WTC11 (cell line): Measurements from ENCODE around the gene RNF150. TPM values are rescaled to one million over a fixed set of nuclear protein-coding genes. Genes with fewer than 3 reads are reported as not detected.

ENCODE experiments used
- ATAC-seq: fragments of 200-7000 bp; cut with Tn5 transposase; 2 replicates; pipeline ENCODE4 v1.10.0; 2021; ENCODE audit warnings: mild to moderate bottlenecking, moderate library complexity
- CTCF ChIA-PET: fragments of 300-600 bp; sonication (Branson Sonifier 250); formaldehyde crosslinking; loops from one replicate; lab custom pipeline; 2021; ENCODE audit warnings: antibody characterized with exemption; lab: Charles Lee
- POLR2A ChIA-PET: fragments of 350-600 bp; sonication (Branson Sonifier 250); formaldehyde crosslinking; loops from one replicate; lab custom pipeline; 2021; ENCODE audit warnings: antibody characterized with exemption; lab: Charles Lee
- DNase-seq: peaks from one replicate; pipeline ENCODE4 v3.0.0; 2021; ENCODE audit warnings: low spot score
- H3K27ac Mint-ChIP-seq: 2 replicates; pipeline ENCODE4 v1.8.0; 2021; ENCODE audit warnings: mixed read lengths
- H3K27me3 Mint-ChIP-seq: 2 replicates; pipeline ENCODE4 v1.8.0; 2021; ENCODE audit warnings: low read depth, mild to moderate bottlenecking, moderate library complexity, mixed read lengths
- H3K36me3 Mint-ChIP-seq: 2 replicates; pipeline ENCODE4 v1.8.0; 2021; ENCODE audit warnings: mixed read lengths
- H3K4me1 Mint-ChIP-seq: 2 replicates; pipeline ENCODE4 v1.8.0; 2022; ENCODE audit warnings: mixed read lengths
- H3K4me3 Mint-ChIP-seq: 2 replicates; pipeline ENCODE4 v1.8.0; 2021; ENCODE audit warnings: mild to moderate bottlenecking, moderate library complexity, mixed read lengths
- H3K9me3 Mint-ChIP-seq: 2 replicates; pipeline ENCODE4 v1.8.0; 2021; ENCODE audit warnings: mixed read lengths
- CREM ChIP-seq: sonication (generic); formaldehyde crosslinking; IDR thresholded peaks from 2 replicates; pipeline ENCODE4 v1.8.1; 2022; ENCODE audit warnings: mild to moderate bottlenecking, missing genetic modification reagents, moderate library complexity
- ETV6 ChIP-seq: sonication (generic); formaldehyde crosslinking; IDR thresholded peaks from 2 replicates; pipeline ENCODE4 v1.8.1; 2022; ENCODE audit warnings: mild to moderate bottlenecking, missing genetic modification reagents
- GTF2I ChIP-seq: fragments of 250-450 bp; sonication (Bioruptor Pico); conservative IDR thresholded peaks from 2 replicates; pipeline ENCODE4 v1.4.0; 2021; ENCODE audit warnings: mild to moderate bottlenecking
- NFATC4 ChIP-seq: fragments of 250-450 bp; sonication (Bioruptor Pico); IDR thresholded peaks from 2 replicates; pipeline ENCODE4 v1.9.0; 2021; ENCODE audit warnings: mild to moderate bottlenecking
- PRRX2 ChIP-seq: fragments of 250-450 bp; sonication (Bioruptor Pico); IDR thresholded peaks from 2 replicates; pipeline ENCODE4 v1.8.0; 2021; ENCODE audit warnings: mild to moderate bottlenecking
- SMAD3 ChIP-seq: sonication (generic); formaldehyde crosslinking; IDR thresholded peaks from 2 replicates; pipeline ENCODE4 v1.8.0; 2022; ENCODE audit warnings: missing genetic modification reagents, mild to moderate bottlenecking, borderline replicate concordance
- ZBTB21 ChIP-seq: sonication (generic); formaldehyde crosslinking; IDR thresholded peaks from 2 replicates; pipeline ENCODE4 v1.8.1; 2023; ENCODE audit warnings: mild to moderate bottlenecking, missing genetic modification reagents, borderline replicate concordance
- ZNF121 ChIP-seq: sonication (generic); formaldehyde crosslinking; IDR thresholded peaks from 2 replicates; pipeline ENCODE4 v1.8.0; 2023; ENCODE audit warnings: missing genetic modification reagents
- ZNF317 ChIP-seq: sonication (generic); formaldehyde crosslinking; IDR thresholded peaks from 2 replicates; pipeline ENCODE4 v1.8.1; 2023; ENCODE audit warnings: low read depth, mild to moderate bottlenecking, moderate library complexity, missing genetic modification reagents, borderline replicate concordance
- ZNF396 ChIP-seq: fragments of 250-450 bp; sonication (Bioruptor Pico); IDR thresholded peaks from 2 replicates; pipeline ENCODE4 v1.8.0; 2021; ENCODE audit warnings: mild to moderate bottlenecking, moderate library complexity, borderline replicate concordance
- ZNF423 ChIP-seq: fragments of 250-450 bp; sonication (Bioruptor Pico); IDR thresholded peaks from 2 replicates; pipeline ENCODE4 v2.1.2; 2022; ENCODE audit warnings: mild to moderate bottlenecking, moderate library complexity
- total RNA-seq: library from RNA; stranded (reverse); gene quantifications from 3 replicates; pipeline ENCODE4 v1.2.3, GENCODE V29; 2021
- TF ChIP-seq, protein P1 (sequence below): fragments of 250-450 bp; sonication (Bioruptor Pico); conservative IDR thresholded peaks from 2 replicates; pipeline ENCODE4 v1.9.0; 2021; ENCODE audit warnings: mild to moderate bottlenecking
- TF ChIP-seq, protein P2 (sequence below): fragments of 250-450 bp; sonication (Bioruptor Pico); IDR thresholded peaks from 2 replicates; pipeline ENCODE4 v1.8.0; 2021; ENCODE audit warnings: mild to moderate bottlenecking
- TF ChIP-seq, protein P3 (sequence below): sonication (generic); formaldehyde crosslinking; IDR thresholded peaks from 2 replicates; pipeline ENCODE4 v1.8.1; 2023; ENCODE audit warnings: mild to moderate bottlenecking, missing genetic modification reagents, moderate library complexity
- TF ChIP-seq, protein P4 (sequence below): fragments of 200-600 bp; IDR thresholded peaks from 2 replicates; pipeline ENCODE4 v1.8.0; 2022; ENCODE audit warnings: antibody characterized with exemption
- TF ChIP-seq, protein P5 (sequence below): sonication (generic); formaldehyde crosslinking; IDR thresholded peaks from 2 replicates; pipeline ENCODE4 v1.8.1; 2023; ENCODE audit warnings: mild to moderate bottlenecking, missing genetic modification reagents, moderate library complexity
- TF ChIP-seq, protein P6 (sequence below): sonication (generic); formaldehyde crosslinking; IDR thresholded peaks from 2 replicates; pipeline ENCODE4 v1.8.1; 2022; ENCODE audit warnings: low read depth, mild to moderate bottlenecking, moderate library complexity, missing genetic modification reagents, borderline replicate concordance
- TF ChIP-seq, protein P7 (sequence below): sonication (generic); formaldehyde crosslinking; IDR thresholded peaks from 2 replicates; pipeline ENCODE4 v1.8.0; 2022; ENCODE audit warnings: mild to moderate bottlenecking, missing genetic modification reagents

The RNF150 gene
- total RNA-seq, 1 experiment from 2014 or later: 5.9 TPM

DNA sequence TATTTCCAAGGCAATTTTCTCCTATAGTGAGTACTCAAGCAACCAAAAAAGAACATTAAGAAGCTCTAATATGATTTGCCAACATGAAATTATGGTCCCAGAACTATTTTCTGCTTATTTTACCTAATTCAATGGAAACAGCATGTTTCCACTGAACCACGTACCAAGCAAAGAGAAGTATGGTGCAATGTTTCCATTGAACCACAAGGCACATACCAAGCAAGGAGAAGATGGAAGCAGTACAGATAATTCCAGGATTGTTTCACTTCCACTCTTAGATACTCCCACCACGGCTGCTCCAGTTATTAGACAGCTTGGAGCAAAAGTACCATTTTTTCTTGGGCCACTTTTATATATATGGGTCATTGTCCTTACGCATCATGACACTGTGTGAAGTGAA lies 164.9 kb downstream of the RNF150 start (continued):
- no peak for TF ChIP-seq GTF2I (CRISPR knock-in tag)
- no peak for TF ChIP-seq ZNF423 (CRISPR knock-in tag)
- no peak for TF ChIP-seq ZNF317 (CRISPR knock-in tag)
- TF ChIP-seq CREM (CRISPR knock-in tag): no peak
- no peak for TF ChIP-seq ETV6
- TF ChIP-seq, protein P1, sequence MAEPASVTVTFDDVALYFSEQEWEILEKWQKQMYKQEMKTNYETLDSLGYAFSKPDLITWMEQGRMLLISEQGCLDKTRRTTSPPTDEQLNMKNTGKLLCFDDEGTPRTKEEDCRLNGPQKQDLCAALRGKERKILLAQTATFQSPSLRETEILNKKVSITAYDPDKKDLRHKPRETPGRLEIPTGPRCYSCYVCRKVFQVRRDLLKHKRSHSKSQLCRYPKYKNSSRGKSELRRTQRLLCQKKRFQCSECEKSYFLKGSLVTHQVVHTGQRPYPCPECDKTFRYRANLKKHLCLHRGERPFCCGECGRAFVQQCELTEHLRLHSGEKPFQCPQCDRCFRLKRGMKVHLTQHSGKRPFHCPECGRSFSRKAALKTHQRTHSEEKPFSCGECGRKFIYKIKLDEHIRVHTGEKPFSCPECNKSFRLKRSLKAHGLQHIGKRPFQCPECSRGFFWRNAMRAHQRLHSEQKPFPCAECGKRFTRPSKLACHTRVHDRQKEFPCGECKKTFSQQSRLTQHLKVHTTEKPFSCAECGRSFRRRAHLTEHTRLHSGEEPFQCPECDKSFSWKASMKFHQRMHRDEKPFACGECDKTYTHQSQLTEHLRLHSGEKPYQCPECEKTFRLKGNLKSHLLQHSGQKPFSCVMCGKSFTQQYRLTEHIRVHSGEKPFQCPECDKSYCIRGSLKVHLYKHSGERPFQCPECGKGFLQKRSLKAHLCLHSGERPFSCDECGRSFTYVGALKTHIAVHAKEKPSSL (CRISPR knock-in tag): no peak
- TF ChIP-seq ZNF396 (CRISPR knock-in tag): no peak
- no peak for TF ChIP-seq PRRX2 (CRISPR knock-in tag)
- TF ChIP-seq NFATC4 (CRISPR knock-in tag): no peak
- TF ChIP-seq ZNF121 (CRISPR knock-in tag): no peak

DNA sequence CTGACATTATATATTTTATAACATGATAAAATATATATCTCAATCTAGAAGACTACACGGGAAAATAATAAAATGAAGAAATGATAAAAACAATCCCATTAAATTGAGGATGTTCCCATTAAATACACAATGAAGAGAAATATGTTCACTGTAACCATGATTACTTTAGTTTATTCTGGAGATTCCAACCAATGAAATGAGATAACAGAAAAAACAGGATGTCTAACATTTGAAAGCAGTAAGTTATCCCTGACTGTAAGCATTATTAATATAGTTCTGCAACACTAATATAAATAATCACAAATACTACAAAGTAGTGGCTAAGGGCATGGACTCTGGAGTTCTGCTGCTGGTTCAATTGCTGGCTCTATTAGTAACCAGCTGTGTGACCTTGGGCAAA lies 169.4 kb downstream of the RNF150 start:
- Mint-ChIP-seq H3K4me3 (no peak overlapping the region), H3K9me3 (no peaks in the 10 kb centered on the region), H3K27ac (no peak overlapping the region), H3K36me3 (no peaks in the 10 kb centered on the region), H3K27me3 (no peaks in the 10 kb centered on the region), H3K4me1 (peaks cover 10% of the 10 kb centered on the region)
- ATAC-seq (no peak), DNase-seq (no peak)
- ChIA-PET POLR2A (no interaction called here), CTCF (no interaction called here)
- TF ChIP-seq ZBTB21 (CRISPR knock-in tag): no peak
- TF ChIP-seq, protein P2, sequence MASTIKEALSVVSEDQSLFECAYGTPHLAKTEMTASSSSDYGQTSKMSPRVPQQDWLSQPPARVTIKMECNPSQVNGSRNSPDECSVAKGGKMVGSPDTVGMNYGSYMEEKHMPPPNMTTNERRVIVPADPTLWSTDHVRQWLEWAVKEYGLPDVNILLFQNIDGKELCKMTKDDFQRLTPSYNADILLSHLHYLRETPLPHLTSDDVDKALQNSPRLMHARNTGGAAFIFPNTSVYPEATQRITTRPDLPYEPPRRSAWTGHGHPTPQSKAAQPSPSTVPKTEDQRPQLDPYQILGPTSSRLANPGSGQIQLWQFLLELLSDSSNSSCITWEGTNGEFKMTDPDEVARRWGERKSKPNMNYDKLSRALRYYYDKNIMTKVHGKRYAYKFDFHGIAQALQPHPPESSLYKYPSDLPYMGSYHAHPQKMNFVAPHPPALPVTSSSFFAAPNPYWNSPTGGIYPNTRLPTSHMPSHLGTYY: no peak
- TF ChIP-seq, protein P3, sequence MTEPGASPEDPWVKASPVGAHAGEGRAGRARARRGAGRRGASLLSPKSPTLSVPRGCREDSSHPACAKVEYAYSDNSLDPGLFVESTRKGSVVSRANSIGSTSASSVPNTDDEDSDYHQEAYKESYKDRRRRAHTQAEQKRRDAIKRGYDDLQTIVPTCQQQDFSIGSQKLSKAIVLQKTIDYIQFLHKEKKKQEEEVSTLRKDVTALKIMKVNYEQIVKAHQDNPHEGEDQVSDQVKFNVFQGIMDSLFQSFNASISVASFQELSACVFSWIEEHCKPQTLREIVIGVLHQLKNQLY (CRISPR knock-in tag): no peak
- TF ChIP-seq, protein P4, sequence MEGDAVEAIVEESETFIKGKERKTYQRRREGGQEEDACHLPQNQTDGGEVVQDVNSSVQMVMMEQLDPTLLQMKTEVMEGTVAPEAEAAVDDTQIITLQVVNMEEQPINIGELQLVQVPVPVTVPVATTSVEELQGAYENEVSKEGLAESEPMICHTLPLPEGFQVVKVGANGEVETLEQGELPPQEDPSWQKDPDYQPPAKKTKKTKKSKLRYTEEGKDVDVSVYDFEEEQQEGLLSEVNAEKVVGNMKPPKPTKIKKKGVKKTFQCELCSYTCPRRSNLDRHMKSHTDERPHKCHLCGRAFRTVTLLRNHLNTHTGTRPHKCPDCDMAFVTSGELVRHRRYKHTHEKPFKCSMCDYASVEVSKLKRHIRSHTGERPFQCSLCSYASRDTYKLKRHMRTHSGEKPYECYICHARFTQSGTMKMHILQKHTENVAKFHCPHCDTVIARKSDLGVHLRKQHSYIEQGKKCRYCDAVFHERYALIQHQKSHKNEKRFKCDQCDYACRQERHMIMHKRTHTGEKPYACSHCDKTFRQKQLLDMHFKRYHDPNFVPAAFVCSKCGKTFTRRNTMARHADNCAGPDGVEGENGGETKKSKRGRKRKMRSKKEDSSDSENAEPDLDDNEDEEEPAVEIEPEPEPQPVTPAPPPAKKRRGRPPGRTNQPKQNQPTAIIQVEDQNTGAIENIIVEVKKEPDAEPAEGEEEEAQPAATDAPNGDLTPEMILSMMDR: no peak
- TF ChIP-seq, protein P5, sequence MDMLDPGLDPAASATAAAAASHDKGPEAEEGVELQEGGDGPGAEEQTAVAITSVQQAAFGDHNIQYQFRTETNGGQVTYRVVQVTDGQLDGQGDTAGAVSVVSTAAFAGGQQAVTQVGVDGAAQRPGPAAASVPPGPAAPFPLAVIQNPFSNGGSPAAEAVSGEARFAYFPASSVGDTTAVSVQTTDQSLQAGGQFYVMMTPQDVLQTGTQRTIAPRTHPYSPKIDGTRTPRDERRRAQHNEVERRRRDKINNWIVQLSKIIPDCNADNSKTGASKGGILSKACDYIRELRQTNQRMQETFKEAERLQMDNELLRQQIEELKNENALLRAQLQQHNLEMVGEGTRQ (CRISPR knock-in tag): no peak
- TF ChIP-seq SMAD3: no peak
- TF ChIP-seq, protein P6, sequence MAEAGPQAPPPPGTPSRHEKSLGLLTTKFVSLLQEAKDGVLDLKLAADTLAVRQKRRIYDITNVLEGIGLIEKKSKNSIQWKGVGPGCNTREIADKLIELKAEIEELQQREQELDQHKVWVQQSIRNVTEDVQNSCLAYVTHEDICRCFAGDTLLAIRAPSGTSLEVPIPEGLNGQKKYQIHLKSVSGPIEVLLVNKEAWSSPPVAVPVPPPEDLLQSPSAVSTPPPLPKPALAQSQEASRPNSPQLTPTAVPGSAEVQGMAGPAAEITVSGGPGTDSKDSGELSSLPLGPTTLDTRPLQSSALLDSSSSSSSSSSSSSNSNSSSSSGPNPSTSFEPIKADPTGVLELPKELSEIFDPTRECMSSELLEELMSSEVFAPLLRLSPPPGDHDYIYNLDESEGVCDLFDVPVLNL (CRISPR knock-in tag): no peak
- TF ChIP-seq, protein P7, sequence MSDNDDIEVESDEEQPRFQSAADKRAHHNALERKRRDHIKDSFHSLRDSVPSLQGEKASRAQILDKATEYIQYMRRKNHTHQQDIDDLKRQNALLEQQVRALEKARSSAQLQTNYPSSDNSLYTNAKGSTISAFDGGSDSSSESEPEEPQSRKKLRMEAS (CRISPR knock-in tag): no peak
